H54 (cell line): ENCODE measurements around the gene KXD1.

Experiments
- DNase-seq: peaks from one replicate; pipeline ENCODE4 v3.0.0; 2011; ENCODE audit warnings: low spot score, mixed read lengths; ENCODE audit not compliant: insufficient read length
- FAIRE-seq: peaks from 3 replicates; lab custom pipeline; 2011; peaks lifted over from hg19 to GRCh38; lab: Jason Lieb, UNC
- POLR2A ChIP-seq: IDR thresholded peaks from 2 replicates; pipeline ENCODE4 v1.6.1; 2011; ENCODE audit warnings: low read depth, mild to moderate bottlenecking, low read length

Gene KXD1

GRCh38 chr19:18541992-18542940 is 15.4 kb upstream of the KXD1 start:
- no peak for TF ChIP-seq POLR2A
- FAIRE-seq: no peak
- no peak for DNase-seq

DNA sequence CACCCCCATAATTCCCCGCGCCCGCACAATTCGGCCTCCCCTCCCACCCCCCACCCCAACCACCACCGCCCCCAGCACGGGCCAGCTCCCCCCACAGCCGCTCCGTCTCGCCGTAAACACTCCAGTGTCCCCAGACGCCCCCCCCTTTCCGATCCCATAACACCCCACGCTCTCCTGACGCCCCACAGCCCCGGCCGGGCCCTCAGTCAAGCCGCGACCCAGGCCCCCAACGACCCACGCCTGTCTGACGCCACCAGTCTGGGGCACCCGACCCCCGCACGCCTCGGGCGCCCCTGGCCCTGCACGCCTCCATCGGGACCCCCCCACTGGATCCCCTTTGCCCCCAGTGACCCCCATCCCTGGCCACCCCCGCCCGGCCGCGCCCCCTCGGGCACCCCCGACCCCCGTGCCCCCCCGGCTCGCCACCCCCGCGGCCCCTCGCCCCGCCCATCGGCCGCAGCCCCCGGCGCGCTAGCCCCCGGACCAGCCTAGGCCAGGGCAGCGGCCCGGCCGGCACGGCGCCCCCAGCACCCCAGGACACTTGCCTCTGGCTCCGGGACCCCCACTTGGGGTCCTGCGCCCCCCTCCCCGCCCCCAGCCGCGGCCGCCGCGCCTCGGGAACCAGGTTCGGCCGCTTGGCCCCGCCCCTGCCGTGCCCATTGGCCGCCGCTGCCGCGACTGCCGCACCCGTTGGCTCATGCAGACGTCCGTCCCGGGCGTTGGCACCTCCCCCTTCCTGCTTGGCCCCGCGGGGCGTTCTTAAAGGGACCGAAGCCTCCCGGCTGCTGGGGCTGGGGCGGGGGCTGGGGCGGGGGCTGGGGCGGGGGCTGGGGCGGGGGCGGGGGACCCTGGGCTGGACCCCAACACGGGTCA is 14.5 kb upstream of the KXD1 start, which contains the start of gene FKBP8:
FKBP8 (minus strand) TSS at position 633 of the 873 bp plus-strand sequence. CDS start 1,603 bp downstream, outside the sequence.
- peak; percentile 95 for DNase-seq
- no peak for FAIRE-seq
- TF ChIP-seq POLR2A: no peak

GRCh38 chr19:18543814-18544475 is 13.7 kb upstream of the KXD1 start:
- FAIRE-seq (peak; percentile 30), DNase-seq (peak; percentile 78)
- TF ChIP-seq POLR2A: no peak

GRCh38 chr19:18551631-18552030 is 6.0 kb upstream of the KXD1 start:
- FAIRE-seq: no peak
- no peak for DNase-seq
- TF ChIP-seq POLR2A: no peak

- no peak for TF ChIP-seq POLR2A
- no peak for FAIRE-seq
- DNase-seq: no peak
Observed at GRCh38 chr19:18558202-18558555, 509 bp downstream of the KXD1 start.

- DNase-seq (no peak), FAIRE-seq (no peak)
- no peak for TF ChIP-seq POLR2A
Observed at GRCh38 chr19:18558604-18559003, 934 bp downstream of the KXD1 start.

DNA sequence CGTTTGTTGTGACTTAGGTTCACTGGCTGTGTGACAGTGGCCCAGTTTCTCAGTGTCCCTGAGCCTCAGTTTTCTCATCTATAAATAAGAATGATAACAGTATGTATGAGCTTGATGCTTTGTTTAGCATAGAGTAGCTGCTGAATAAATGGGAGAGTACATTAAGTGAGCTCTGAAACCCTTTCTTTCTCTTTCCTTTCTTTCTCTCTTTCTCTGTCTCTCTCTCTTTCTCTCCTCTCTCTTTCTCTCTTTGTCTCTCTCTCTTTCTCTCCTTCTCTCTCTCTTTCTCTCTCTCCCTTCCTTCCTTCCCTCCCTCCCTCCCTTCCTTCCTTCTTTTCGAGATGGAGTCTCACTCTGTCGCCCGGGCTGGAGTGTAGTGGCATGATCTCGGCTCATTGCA is 2.0 kb downstream of the KXD1 start:
- no peak for TF ChIP-seq POLR2A
- DNase-seq (no peak), FAIRE-seq (no peak)

GRCh38 chr19:18562086-18562485 is 4.4 kb downstream of the KXD1 start:
- FAIRE-seq (no peak), DNase-seq (no peak)
- TF ChIP-seq POLR2A: no peak

DNA sequence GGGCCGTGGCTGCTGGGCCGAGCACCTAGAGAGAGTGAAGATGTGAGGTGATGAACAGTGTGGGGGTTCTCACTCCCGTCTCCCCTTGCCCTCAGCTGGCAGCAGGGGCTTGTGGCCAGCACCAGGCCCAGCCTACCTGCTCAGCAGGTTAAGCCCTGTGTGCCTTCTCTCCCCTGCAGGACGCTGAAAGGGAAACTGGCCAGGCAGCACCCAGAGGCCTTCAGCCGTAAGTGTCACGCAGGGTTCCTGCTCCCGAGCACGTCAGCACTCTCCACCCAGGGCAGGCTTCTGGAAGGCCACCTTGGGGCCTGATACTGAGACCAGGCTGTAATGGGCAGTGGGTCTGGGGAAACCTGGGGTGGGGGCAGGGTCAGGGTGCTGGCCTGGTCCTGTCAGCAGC is 9.3 kb downstream of the KXD1 start:
- FAIRE-seq: no peak
- DNase-seq: no peak
- no peak for TF ChIP-seq POLR2A

DNA sequence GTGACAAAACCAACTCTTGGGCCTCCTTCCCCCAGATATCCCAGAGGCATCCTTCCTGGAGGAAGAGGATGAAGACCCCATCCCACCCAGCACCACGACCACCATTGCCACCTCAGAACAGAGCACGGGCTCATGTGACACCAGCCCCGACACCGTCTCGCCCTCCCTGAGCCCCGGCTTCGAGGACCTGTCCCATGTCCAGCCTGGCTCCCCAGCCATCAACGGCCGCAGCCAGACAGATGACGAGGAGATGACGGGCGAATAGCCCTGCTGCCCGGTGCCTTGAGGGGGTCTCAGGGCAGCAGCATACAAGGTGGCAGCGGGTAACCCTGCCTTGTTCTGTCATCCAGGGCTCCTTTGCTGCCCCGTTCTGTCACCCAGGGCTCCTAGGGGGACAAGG is 10.7 kb downstream of the KXD1 start:
- FAIRE-seq (no peak), DNase-seq (no peak)
- TF ChIP-seq POLR2A: no peak

DNA sequence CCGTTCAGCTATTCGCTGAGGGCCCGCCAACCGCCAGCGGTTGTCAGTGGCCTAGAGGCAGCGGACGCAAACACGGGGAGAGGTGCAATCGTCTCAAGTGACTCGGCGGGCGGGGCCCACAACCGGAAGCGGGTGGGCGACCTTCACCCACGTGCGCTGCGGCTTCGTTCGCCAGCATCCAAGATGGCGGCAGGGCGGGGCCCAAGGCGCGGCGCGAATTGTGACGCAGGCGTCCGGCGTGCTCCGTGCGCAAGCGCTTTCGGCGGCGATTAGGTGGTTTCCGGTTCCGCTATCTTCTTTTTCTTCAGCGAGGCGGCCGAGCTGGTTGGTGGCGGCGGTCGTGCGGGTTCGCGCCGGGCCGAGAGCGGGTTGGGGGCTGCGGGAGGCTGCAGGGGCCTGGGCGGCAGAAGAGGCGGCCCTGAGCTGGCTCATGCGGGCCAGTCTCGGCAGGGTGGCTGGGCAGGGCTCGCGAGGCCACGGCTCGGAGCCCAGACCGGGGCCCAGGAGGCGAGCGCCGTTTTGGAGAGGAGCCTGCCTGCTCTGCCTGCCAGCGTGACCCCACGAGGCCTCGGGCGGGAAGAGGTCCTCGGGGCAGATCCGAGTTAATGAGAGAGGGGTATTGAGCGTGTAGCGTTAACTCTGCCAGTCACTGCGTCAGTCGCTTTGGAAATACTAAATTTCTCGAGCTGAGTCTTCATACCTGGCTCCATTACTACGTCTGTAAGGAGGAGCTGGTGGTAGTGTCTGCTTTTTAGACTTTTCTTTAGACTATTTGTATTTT is 14.1 kb downstream of the KXD1 start, which contains the start of gene UBA52:
UBA52 (plus strand) TSS at position 294 of the 781 bp plus-strand sequence. CDS start 1,444 bp downstream, outside the sequence.
- FAIRE-seq (no peak), DNase-seq (peak; percentile 89)
- peak; percentile 83 for TF ChIP-seq POLR2A

DNA sequence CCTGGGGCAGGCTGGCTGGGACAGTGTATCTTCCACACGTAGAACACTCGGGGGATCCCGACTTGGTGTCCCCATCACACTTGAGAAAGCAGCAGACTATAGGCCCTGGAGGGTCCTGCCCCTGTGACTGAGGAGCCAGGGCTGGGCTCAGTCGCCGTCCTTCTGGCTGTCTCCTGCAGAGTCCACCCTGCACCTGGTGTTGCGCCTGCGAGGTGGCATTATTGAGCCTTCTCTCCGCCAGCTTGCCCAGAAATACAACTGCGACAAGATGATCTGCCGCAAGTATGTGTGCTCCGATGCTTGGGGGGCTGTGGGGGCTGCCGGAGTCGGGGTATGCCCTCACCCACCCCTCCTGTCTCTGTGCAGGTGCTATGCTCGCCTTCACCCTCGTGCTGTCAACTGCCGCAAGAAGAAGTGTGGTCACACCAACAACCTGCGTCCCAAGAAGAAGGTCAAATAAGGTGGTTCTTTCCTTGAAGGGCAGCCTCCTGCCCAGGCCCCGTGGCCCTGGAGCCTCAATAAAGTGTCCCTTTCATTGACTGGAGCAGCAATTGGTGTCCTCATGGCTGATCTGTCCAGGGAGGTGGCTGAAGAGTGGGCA is 17.1 kb downstream of the KXD1 start:
- FAIRE-seq: no peak
- no peak for DNase-seq
- TF ChIP-seq POLR2A: no peak
